Fibroblast of skin of scalp (primary cell): Measurements from ENCODE around the gene ONECUT3.

Experiments
- DNase-seq: peaks from one replicate; pipeline ENCODE4 v3.0.0-alpha.2; 2013

Gene ONECUT3

DNA sequence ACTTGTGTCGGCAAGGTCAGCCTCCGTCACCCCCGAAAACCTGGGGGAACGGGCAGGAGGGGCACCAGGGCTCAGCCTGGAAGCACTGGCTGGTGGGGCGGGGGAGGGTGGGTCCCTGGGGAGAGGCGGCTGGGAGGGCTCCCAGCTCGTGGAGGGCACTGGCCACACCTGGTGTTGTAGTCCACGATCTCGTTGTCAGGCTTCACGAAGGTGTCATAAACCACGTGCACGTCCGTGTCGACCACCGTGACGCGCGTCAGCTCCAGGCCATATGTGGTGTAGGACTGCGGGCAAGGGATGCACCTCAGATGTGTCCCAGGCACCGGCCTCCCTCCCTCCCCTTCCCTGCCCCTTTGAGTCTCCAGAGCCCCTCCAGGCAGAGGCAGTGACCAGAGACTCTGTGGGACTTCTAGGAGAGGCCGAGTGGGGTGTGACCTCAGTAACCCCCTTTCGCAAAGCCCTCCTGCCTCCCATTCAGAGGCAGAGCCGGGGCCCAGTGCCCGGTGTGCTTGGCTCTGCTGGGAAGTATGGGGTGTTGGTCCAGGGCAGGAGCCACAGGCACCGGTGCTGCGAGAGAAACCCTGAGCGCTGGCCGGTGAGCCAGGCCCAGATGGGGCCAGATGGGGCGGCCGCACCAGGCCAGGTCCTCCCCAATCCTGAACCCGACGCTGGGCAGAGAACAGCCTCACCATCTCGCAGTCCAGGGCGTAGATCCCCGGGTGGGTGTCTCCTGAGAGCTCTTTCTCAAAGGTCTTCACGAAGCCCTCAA lies 63.4 kb downstream of the ONECUT3 start:
- no peak for DNase-seq

DNA sequence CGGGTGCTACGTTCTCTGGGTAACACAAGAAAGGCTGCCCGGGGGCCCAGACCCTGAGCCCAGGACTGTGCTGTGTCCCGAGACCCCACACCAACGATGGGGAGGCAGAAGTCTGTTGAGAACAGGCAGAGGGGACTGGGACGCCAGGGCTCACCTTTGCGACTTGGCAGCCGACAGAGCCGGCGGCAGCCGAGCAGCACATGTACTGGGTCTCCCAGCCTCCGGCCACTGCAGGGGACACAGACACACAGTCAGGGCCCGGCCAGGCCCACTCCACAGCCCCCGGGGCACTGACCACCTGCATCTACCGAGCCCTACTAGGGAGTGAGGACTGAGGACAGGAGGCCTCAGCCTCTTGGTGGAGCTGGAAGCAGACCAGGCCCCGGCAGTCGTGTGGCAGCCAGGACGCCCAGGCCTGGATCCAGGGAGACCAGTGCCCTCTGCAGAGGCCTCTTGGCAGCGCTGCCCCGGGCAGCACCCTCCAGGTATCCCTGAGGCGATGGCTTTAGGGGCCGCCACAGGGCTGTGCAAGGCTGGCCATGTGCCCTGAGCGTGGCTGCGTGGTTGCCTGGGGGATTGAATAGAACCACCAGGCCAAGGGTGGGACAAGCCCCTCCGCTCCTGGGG lies 64.4 kb downstream of the ONECUT3 start:
- DNase-seq = no peak

DNA sequence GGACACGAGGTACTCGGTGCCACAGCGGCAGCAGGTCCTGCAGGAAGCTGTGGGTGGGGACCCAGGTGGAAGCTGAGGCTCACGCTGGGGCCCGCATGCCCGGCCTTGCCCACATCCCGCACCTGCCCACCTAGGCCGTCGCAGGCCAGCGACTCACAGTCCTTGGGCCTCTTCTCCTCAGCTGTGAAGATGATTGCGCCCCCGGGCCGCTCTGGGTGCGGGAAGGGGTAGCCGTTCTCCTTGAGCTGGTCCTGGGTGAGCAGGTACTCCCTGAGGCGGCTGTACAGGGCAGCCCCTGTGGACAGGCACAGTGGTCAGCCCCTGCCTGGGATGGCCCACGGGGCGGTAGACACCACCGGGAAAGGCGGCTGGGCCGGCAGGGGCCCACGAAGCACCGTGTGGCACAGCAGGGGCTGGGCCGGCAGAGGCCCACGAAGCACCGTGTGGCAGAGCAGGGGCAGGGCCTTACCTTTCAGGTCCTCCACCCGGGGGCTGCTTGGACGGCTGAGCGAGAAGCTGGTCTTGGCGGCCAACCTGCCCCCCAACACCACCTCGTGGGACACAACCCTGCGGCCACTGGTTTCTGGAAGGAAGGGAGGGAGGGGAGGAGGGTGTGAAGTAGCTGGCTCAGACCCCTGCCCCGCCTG lies 65.4 kb downstream of the ONECUT3 start:
- DNase-seq = no peak

DNA sequence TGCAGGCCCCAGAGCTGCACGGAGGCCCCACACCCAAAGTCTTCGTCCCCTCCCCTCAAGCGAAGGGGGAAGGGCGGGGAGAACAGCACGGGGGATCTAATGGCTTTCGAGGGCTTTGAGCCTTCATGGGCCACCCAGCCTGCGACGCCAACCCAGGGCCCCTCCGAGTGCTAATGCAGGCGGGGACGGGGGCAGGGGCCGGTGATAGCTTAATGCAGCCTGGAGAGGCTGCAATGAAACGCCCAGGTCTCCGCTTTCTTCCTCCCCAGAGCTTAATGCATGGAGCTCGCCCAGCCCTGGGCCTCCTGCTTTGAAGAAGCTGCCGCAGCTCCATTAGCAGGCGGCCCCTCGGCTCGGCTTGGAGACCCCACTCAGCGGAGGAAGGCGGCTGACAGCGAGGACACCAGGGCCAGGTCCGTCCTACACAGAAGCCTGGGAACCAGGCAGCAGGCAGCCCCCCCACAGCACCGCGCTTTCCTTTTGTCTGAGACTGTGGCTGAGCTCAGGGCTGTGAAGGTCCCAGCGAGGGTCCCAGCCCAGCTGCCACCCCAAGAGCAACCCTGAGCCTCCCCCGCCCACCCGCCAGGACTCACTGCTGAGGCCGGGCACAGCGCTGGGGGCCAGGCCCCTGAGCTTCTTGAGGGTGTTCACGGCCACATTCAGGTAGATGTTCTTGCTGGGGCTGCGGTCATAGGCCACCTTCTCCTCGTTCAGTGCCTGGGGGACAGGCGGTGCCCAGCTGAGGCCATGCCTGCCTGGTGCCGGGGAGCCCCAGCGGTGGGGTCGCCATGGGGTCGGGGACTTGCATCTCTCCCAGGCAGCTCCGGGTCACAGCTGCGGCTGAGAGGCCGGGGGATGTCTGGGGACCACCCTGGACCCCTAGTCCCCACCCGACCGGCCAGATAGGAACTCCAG lies 66.3 kb downstream of the ONECUT3 start:
- no peak for DNase-seq

DNA sequence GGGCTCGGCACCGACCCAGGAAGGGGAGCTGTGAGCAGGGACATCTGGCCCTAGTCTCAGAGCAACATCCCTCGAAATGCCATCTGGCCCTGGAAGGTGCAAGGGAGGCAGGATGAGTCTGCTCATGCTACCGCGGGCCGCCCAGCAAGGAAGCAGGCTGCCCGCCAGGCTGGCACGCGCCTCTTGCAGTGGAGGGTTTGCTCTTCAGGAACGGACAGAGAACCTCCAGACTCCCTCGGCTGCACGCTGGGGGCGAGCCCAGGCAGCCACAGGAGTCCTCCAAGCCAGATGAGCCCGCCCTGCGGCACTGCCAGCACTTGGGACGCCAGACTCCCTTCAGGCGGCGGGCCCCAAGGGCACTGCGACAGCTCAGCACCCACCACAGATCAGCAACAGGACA lies 68.9 kb downstream of the ONECUT3 start:
- DNase-seq = no peak

DNA sequence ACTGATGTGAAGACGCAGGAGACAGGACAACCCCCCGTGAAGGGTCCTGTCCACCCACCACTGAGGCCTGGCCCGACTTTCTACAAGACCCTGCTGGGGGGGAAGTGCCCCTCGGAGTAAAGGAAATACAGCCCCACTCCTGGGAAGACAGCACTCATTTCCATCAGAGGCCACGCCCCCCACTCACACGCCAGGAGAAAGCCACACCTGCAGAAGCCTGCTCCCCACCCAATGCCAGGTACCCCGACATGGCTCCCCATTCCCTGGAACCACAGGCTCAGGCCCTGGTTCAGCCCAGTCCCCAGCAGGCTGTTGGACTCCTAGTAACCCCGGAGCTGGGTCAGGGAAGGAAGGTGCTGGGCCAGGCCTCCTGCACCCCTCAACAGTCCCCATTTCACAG lies 69.7 kb downstream of the ONECUT3 start:
- DNase-seq = no peak

DNA sequence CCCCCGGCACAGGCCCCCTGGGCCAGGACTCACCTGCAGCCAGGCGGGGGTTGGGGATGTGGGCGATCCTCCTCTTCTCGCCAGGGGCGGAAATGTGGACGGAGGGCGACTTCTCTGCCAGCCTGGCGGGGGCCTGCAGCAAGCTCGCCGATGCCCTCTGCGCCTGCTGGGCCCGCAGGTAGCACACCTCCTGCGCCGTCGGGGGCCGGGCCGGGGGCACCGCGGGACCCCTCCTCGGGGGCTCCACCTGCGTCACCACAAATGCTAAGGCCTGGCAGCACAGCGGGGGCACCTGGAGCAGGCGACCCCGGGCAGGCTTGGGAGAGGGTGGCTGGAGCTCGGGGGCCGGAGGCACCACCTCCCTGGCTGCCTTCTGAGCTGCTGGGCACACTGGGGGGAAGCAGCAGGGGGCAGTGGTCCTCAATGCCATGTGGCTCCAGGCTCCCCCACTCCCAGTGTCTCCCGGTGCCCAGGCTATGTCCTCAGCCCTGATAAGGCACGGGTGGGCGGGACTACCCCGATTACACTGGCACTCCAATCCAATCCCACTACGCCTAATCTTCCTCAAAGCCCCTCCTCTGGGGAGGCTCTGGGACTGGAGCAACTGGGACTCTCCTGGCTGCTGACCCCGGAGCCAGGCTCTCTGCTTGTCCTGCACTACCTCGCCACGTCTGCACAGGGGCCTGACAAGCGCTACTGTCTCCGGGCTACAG lies 70.4 kb downstream of the ONECUT3 start:
- no peak for DNase-seq

DNA sequence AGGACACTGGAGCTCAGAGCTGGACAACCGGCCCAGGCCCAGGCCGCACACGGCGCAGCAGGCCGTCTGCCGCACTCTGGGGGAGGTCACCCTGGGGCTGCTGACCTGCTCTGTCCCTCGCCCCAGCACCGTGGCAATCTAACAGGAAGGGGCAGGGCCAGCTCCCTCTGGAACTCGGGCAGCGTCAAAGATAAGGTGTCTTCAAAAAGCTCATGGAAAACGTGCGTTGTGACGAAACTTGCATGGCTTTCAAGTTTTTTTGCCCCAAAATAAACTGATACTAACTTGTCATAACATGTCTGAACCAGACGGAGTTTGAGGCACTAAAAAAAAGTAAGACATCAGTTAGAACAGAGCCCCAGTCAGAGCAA lies 70.9 kb downstream of the ONECUT3 start:
- DNase-seq = no peak

DNA sequence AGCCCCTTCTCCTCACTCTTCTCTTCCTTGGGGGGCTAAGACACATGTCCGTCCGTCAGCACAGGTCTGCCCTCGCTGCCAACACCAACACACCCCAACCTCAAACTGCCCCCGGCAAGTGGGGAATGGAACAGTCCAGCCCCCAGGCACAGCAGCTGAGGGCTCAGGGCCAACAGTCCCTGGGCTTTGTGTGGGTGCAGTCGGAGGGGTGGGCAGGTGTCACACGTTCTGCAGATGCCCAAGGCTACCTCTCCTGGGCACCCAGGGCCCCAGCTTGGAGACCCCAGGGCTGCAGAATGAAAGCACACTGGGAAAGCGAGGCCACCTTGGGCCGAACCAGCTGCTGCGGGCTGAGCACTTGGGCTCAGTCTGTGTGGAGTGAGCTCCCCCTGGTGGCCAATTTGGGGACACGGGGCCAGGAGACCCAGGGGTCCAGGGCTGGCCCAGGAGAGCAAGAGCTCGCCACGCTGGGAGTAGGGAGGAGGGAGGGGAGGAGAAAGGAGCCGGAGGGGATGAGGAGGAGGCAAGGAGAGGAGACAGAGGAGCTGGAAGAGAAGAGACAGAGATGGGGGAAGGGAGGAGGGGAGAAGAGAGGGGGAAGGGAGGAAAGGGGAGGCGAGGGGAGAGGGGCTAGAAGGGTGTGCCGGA lies 72.7 kb downstream of the ONECUT3 start:
- DNase-seq = peak; percentile 69

DNA sequence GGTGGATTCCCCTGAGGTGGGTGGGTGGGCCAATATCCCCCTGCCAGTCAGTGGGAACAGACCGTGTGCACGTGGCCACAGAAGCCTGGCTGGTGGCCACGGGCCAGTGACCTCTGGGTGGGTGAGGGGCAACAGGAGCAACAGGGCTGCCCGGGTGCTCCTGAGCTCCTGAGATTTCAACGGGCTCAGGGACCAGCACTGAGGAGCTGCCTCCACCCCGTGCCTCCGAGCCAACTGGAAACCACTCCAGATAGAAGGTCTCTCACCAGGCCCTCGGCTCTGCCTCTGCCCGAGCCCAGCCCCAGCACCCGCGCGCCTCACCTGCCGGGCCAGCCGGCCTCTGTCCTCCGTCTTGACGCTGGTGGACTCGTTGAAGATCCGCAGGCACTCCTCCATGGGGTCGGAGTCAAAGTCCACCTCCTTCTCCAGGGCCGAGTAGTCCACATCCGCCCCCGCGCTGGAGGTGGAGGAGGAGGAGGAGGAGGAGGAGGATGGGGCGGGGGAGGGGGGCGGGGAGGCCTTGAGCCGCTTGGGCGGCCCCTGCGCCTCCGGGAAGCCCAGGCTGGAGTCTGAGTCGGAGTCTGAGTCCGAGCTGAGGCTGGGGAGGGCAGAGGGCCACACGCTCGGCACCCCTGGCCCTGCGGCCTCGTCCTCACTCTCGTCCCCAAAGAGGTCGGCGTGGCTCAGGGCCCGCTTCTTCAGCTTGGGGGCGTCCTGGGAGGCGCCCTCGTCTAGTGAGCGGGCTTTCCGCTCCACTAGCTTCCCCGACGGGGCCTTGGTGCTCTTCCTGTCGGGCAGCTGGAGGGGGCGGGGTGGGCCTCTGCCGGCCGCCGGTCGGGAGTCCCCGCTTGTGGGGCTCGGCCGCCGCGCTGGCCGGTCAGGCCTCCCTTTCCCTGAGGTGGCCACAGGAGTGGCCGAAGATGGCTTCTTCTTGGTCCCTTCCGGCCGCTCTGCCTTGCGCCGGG lies 73.5 kb downstream of the ONECUT3 start:
- no peak for DNase-seq

DNA sequence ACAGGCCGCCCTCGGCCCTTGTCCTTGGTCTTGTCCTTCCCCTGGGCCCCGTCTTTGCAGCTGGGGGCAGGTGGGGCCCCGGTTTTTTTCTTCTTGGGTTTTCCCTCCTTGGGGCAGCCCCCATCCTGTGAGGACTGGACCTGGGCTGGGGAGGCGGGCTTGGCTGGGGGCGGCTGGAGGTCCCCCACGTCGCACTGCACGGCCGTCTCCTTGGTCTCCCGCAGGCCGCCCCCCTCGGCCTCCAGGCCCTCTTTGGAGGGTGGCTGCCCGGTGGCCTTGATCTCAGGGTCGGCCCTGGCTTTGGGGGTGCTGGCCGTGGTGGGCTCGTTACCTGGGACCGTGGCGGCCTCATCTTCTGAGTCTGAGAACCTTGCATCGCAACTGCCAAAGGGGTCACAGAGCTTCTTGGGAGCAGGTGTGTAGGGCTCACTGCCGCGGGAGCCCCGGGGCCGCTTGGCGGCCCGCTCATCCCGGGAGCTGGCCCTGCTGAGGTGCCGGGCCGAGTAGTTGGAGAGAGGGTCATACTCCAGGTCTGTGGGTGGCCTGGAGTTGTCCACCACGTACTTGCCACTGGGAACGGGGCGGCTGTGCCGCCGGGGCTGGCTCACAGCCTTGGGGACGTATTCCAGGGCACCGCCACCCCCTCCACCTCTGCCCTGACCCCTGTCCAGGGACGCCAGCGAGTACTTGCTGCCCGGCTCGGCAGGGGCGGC lies 74.4 kb downstream of the ONECUT3 start:
- no peak for DNase-seq

DNA sequence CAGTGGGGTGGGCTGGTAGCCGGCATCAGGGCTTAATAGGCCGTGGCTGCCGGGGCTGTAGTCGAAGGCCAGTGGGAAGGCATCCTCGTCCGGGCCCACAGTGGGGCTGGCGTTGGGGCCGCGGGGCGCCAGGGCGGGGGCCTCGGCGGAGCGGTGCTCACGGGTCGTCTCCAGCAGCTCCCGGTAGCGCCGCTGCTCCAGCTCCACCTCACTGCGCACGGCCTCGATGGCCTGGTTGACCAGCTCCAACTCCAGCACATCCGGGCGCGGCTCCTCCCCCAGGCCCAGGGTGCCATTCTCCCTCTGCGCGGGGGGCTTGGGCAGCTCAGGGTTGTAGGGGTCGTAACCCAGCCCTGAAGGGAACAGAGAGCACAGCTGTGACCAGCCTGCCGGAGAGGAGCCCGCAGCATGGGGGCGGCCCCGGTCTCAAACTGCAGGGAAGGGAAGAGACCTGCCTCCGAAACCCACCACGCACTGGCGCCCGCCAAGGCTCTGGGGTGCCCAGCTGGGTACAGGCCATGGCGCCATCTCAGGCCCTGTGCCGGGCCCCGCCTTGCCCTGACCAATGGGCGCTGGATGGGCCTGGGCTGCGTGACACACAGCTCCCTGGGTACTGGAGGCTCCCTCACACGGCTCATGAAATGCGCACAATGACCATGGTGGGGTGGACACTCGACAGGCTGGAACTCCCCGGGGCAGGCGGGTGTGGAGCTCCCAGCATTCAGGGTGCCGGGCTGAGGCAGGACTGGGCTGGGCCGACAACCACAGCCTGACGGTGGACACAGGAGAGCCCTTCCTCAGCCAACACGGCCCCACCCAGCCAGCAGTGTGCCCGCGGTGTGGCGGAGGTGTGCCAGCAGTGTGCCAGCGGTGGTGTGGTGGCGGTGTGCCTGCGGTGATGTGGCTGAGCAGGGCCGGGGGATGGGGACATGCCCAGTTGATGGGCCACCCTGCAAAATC lies 75.3 kb downstream of the ONECUT3 start:
- DNase-seq = no peak

DNA sequence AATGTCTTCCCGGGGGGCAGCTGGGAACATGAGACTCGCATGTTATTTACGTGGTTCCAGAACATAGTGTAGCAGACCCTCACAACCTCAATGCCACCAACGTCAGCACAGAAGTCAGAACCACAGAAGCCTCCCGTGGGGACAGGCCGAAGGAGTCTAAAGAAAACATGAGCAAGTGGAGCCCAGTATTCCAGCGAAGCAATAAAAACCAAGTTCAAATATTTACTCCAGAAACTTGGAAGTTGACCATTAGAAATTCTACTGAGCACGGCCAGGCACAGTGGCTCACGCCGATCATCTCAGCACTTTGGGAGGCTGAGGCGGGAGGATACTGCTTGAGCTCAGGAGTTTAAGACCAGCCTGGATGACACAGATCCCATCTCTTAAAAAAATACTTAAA lies 76.7 kb downstream of the ONECUT3 start:
- DNase-seq = no peak

DNA sequence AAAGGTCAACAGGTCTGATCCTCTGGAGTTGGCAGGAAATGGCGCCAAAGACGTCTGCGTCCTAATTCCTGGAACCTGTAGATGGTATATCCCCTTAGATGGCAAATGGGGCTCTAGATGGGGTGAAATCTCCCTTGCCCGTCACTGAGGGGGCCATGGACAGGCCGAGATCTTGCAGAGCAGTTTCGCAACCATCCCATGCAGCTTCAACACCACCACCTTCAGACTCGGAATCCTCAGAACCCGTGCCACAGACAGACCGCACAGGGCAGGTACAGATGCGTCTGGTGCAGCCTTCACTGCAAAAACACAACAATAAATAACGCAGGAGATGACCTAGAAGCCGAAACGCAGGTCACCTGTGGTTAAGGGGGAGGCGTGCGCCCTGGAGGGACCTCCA lies 77.3 kb downstream of the ONECUT3 start:
- DNase-seq = no peak
